GM19025 (cell line): ENCODE measurements around the gene BNIP5.
"Not testable (repeated sequence)": the region's sequence is repeated elsewhere in the genome, so short reads cannot be mapped to it uniquely, and the experiment has no call there.

Experiments
- ATAC-seq: cut with Tn5 transposase; IDR thresholded peaks from one replicate; pipeline ENCODE4 v1.9.1; 2021; ENCODE audit warnings: mild to moderate bottlenecking, low read depth, moderate library complexity; ENCODE audit not compliant: unreplicated experiment

The BNIP5 gene

DNA sequence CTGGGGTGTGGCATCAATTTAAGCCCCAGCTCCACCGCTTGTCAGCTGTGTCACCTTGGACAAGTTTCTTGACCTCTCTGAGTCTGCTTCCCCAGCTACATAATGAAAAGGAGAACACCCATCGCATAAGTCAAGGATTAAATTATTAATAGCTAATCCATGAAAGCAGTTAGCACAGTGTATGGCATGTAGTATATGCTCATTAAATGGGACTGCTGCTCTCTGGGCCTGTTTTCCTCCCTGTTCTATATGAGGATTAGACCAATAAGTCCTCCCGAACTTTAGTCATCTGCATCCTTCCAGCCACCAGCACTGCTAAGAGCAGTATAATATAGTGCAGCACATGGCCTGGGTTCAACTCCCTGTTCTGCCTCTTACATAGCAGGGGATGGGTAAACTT, 31.1 kb upstream of the BNIP5 start:
- no peak for ATAC-seq

DNA sequence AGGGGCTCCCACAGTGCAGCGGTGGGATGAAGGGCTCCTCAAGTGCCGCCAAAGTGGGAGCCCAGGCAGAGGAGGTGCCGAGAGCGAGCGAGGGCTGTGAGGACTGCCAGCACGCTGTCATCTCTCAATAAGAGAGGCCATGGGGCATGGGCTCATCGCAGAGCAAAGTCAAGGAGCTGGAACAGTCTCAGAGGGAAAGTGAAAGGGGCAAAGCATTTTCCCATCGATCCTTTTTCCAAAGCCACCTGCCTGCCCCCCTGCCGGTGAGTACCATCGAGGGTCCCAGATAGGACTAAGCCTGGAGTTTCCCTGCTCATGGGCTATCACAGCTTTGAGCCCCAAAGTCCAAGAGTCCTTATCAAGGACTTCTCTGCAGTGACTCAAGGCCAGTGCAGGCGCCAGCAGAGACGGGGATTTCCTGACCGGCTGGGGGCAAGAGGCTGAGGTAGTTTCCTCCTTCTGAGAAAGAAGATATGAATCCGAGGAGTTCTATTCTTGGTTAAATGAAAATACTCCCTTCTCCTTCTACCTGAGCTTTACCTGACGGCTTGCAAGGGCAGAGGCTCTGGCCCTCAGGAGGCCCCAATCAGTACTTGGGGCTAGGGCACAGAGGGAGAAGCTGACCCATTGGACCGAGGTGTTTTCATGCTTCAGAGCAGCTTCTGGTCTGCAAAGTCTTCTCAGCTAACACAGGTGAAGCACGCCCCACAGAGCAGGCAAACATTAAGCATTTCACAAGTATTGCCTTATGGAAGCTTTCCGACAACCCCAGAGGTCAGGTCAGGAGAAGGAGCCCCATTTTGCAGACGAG, 28.2 kb upstream of the BNIP5 start:
- ATAC-seq, result peak; percentile 60

DNA sequence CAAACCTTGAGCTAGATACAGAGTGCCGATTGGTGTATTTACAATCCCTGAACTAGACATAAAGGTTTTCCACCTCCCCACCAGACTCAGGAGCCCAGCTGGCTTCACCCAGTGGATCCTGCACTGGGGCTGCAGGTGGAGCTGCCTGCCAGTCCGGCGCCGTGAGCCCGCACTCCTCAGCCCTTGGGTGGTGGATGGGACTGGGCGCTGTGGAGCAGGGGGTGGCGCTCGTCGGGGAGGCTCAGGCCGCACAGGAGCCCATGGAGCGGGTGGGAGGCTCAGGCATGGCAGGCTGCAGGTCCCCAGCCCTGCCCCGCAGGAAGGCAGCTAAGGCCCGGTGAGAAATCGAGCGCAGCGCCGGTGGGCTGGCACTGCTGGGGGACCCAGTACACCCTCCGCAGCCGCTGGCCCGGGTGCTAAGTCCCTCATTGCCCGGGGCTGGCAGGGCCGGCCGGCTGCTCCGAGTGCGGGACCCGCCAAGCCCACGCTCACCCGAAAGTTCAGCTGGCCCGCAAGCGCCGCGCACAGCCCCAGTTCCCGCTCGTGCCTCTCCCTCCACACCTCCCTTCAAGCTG, 27.5 kb upstream of the BNIP5 start:
- not testable (repeated sequence) for ATAC-seq

DNA sequence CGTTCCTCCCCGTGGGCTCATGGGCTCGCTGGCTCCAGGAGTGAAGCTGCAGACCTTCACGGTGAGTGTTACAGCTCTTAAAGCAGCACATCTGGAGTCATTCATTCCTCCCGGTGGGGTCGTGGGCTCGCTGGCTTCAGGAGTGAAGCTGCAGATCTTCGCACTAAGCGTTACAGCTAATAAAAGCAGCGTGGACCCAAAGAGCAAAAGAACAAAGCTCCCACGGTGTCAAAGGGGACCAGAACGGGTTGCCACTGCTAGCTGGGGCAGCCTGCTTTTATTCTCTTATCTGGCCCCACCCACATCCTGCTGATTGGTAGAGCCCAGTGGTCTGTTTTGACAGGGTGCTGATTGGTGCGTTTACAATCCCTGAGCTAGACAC, 26.7 kb upstream of the BNIP5 start:
- not testable (repeated sequence) for ATAC-seq

- no peak for ATAC-seq
These were observed 26.1 kb upstream of the BNIP5 start for GRCh38 chr6:36362551-36363370.

DNA sequence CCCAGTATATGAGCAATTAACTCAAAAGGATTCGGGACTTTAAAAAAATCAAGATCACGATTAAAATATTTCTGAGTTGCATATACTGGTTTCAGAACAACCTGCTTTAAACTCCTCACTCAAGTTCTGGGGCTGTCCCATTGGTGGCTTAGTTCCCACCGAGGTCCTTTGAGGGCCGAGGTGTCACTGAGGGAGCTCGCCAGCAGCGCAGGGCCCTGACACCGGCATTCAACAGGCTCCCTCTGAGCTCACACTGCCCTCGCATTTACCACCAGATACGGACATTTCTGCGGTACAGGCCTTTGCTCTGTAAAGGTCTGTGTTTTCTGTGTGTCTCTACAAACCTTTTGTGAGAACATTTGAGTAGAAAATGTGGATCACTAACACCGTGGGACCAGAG, 24.4 kb upstream of the BNIP5 start:
- ATAC-seq, result no peak

GRCh38 chr6:36360241-36361054, 23.8 kb upstream of the BNIP5 start:
- ATAC-seq, result no peak

GRCh38 chr6:36358226-36358915, 21.7 kb upstream of the BNIP5 start:
- ATAC-seq, result no peak

- ATAC-seq, result peak; percentile 47
These were observed 21.2 kb upstream of the BNIP5 start for GRCh38 chr6:36357872-36358225.

- ATAC-seq, result no peak
These were observed 19.1 kb upstream of the BNIP5 start for GRCh38 chr6:36355819-36356218.

GRCh38 chr6:36353411-36353915, 16.8 kb upstream of the BNIP5 start:
- ATAC-seq, result no peak

DNA sequence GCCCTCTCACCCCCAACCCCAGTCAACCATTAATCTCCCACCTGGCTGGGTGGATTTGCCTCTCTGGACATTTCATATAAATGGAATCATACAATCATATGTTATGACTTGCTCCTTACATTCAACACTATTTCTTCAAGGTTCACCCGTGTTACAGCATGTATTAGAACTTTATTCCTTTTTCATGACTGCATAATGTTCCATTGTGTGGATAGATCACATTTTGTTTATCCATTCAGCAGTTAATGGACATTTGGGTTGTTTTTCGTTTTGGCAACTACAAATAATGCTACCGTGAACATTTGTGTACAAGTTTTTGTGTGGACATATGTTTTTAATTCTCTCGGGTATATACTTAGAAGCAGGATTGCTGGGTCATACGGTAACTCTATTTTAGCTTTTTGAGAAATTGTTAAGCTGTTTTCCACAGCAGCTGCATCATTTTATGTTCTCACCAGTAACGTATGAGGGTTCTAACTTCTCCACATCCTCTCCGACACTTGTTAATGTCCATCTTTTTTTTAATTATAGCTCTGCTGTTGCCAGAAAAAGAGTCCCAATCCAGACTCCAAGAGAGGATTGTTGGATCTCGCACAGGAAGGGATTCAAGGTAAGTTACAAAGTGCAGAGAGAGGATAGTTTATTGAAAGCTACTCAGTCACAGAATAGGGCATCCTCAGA, 15.9 kb upstream of the BNIP5 start:
- no peak for ATAC-seq

DNA sequence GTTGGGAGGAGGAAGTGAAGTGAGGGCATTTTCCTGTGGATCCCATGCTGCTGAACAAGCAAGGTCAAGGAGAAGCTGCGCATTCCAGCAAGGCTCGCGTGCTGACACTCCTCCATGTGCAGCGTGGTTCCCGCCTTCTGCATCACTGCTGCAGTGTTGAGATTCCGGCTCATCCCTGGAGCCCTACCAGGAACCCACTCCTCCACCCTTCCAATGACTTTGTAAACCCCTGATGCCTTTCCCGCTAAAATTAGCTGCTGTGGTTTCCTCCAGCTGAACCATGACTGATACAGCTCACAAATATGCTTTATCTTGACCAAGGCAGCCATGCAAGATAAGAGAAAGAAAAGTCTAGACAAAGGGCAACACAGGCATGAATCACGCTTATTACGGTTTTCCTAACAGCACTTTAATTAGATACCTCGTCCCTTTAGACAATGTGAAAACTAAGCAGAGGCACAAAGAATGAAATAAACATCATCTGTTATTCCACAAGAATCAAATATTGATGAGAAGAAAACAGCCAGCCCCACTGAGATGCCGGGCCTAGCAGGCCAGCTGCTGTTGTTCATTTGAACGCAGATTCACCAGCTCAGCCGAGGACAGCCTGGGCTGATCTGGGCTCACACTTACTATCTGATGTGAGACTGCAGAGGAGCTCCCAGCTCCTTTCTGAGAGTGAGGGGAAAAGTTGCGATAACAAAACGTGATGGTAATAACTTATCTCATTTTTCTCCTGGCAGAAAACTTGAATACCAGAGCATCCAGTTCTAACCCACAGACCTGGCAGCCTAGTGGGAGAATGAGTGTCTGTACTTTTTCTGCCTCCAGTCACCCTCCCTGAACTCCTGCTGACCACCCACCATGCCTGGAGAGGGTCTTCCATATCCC, 14.2 kb upstream of the BNIP5 start:
- ATAC-seq, result no peak

DNA sequence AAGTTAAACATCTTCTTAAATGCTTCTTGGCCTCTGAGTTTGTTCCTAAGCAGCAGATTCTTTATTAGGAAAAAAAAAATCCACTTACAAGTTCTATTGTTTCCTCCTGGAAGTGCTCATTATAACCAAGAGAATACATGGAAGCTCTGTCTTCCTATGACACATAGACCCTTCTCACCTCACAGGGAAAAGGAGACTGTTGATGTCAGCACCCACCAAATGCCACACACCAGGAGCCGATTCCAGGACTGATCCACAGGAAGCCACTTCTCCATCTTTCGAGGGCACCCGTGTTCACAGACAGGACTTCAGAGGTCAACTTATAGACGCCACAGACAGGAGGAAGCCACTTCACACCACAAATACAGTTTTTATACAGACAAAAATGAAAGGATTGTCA, 13.4 kb upstream of the BNIP5 start:
- no peak for ATAC-seq

GRCh38 chr6:36349240-36349639, 12.6 kb upstream of the BNIP5 start:
- no peak for ATAC-seq

DNA sequence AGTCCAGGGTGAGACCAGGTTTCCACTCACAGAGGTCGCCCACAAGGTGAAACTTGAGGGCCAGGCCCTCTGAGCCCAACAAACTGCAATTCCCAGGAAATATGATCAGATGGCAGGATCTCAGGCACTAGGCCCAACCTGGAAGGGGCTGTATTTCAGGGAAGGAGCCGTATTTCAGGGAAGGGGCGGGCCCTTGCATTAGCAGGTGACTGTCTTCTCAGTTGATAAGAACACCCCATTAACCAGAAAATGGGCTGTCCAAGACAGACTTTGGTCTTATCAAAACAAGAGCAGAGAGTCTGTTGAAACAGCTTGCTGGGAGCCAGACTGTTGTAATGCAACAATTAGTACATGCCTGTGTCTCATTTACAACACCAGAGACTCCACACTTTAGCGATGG, 10.9 kb upstream of the BNIP5 start:
- no peak for ATAC-seq

DNA sequence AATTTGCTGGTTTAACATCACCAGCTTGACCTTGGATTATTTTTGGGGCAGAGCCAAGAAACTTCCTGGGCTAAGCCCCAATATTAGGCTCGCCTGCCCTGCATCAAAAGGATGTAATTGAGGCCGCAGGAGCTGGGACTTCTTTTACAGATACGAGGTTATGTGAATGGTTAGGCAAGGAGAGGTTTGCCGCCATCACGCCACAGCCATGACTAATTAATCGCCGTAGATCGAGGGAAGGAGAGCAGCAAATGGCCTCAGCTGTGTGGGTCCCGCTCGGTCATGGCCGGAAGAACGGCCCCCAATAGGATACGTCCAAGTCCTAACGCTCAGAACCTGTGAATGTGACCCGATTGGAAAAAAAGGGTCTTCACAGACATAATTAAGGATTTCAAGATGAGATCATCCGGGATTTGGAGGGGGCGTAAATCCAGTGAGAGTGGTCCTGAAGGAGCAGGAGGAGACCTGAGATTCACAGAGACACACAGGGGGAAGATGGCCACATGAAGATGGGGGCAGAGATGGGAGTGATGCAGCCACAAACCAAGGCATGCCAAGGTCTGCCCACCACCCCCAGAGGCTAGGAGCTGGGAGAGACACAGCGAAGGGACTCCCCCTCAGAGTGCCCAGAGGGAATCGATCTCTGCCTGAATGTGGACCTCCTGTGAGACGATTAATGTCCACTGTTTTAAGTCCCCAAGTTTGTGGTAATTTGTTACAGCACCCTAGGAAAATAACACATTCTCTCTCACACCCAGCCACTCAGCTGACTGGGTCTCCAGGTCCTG, 10.0 kb upstream of the BNIP5 start:
- no peak for ATAC-seq
